WTC11 (cell line): ENCODE results near the gene UNKL. TPM values are rescaled to one million over a fixed set of nuclear protein-coding genes. Genes with fewer than 3 reads are reported as not detected.

ENCODE experiments used
- ATAC-seq: fragments of 200-7000 bp; cut with Tn5 transposase; 2 replicates; pipeline ENCODE4 v1.10.0; 2021; ENCODE audit warnings: mild to moderate bottlenecking, moderate library complexity
- CTCF ChIA-PET: fragments of 300-600 bp; sonication (Branson Sonifier 250); formaldehyde crosslinking; loops from one replicate; lab custom pipeline; 2021; ENCODE audit warnings: antibody characterized with exemption; lab: Charles Lee
- POLR2A ChIA-PET: fragments of 350-600 bp; sonication (Branson Sonifier 250); formaldehyde crosslinking; loops from one replicate; lab custom pipeline; 2021; ENCODE audit warnings: antibody characterized with exemption; lab: Charles Lee
- DNase-seq: peaks from one replicate; pipeline ENCODE4 v3.0.0; 2021; ENCODE audit warnings: low spot score
- H3K27ac Mint-ChIP-seq: 2 replicates; pipeline ENCODE4 v1.8.0; 2021; ENCODE audit warnings: mixed read lengths
- H3K27me3 Mint-ChIP-seq: 2 replicates; pipeline ENCODE4 v1.8.0; 2021; ENCODE audit warnings: low read depth, mild to moderate bottlenecking, moderate library complexity, mixed read lengths
- H3K36me3 Mint-ChIP-seq: 2 replicates; pipeline ENCODE4 v1.8.0; 2021; ENCODE audit warnings: mixed read lengths
- H3K4me1 Mint-ChIP-seq: 2 replicates; pipeline ENCODE4 v1.8.0; 2022; ENCODE audit warnings: mixed read lengths
- H3K4me3 Mint-ChIP-seq: 2 replicates; pipeline ENCODE4 v1.8.0; 2021; ENCODE audit warnings: mild to moderate bottlenecking, moderate library complexity, mixed read lengths
- H3K9me3 Mint-ChIP-seq: 2 replicates; pipeline ENCODE4 v1.8.0; 2021; ENCODE audit warnings: mixed read lengths
- ATF1 ChIP-seq: sonication (generic); formaldehyde crosslinking; IDR thresholded peaks from 2 replicates; pipeline ENCODE4 v1.8.1; 2023; ENCODE audit warnings: mild to moderate bottlenecking, moderate library complexity, missing genetic modification reagents
- CREM ChIP-seq: sonication (generic); formaldehyde crosslinking; IDR thresholded peaks from 2 replicates; pipeline ENCODE4 v1.8.1; 2022; ENCODE audit warnings: mild to moderate bottlenecking, missing genetic modification reagents, moderate library complexity
- CTCF ChIP-seq: fragments of 200-600 bp; IDR thresholded peaks from 2 replicates; pipeline ENCODE4 v1.8.0; 2022; ENCODE audit warnings: antibody characterized with exemption
- ERG ChIP-seq: fragments of 250-450 bp; sonication (Bioruptor Pico); IDR thresholded peaks from 2 replicates; pipeline ENCODE4 v1.8.0; 2021; ENCODE audit warnings: mild to moderate bottlenecking
- FOXJ3 ChIP-seq: sonication (generic); formaldehyde crosslinking; IDR thresholded peaks from 2 replicates; pipeline ENCODE4 v1.9.0; 2021; ENCODE audit warnings: missing genetic modification reagents, mild to moderate bottlenecking, borderline replicate concordance
- GTF2I ChIP-seq: fragments of 250-450 bp; sonication (Bioruptor Pico); conservative IDR thresholded peaks from 2 replicates; pipeline ENCODE4 v1.4.0; 2021; ENCODE audit warnings: mild to moderate bottlenecking
- NFYB ChIP-seq: sonication (generic); formaldehyde crosslinking; conservative IDR thresholded peaks from 2 replicates; pipeline ENCODE4 v1.8.0; 2022; ENCODE audit warnings: low read depth, missing genetic modification reagents
- STAT6 ChIP-seq: sonication (generic); formaldehyde crosslinking; conservative IDR thresholded peaks from 2 replicates; pipeline ENCODE4 v1.8.1; 2023; ENCODE audit warnings: mild to moderate bottlenecking, low read depth, missing genetic modification reagents, moderate library complexity
- TEAD1 ChIP-seq: sonication (generic); formaldehyde crosslinking; IDR thresholded peaks from 2 replicates; pipeline ENCODE4 v1.8.0; 2022; ENCODE audit warnings: mild to moderate bottlenecking, missing genetic modification reagents
- ZNF232 ChIP-seq: sonication (generic); formaldehyde crosslinking; IDR thresholded peaks from 2 replicates; pipeline ENCODE4 v1.8.0; 2022; ENCODE audit warnings: mild to moderate bottlenecking, missing genetic modification reagents
- ZNF263 ChIP-seq: sonication (generic); formaldehyde crosslinking; IDR thresholded peaks from 2 replicates; pipeline ENCODE4 v1.8.1; 2022; ENCODE audit warnings: low read depth, mild to moderate bottlenecking, moderate library complexity, missing genetic modification reagents
- ZNF317 ChIP-seq: sonication (generic); formaldehyde crosslinking; IDR thresholded peaks from 2 replicates; pipeline ENCODE4 v1.8.1; 2023; ENCODE audit warnings: low read depth, mild to moderate bottlenecking, moderate library complexity, missing genetic modification reagents, borderline replicate concordance
- ZNF396 ChIP-seq: fragments of 250-450 bp; sonication (Bioruptor Pico); IDR thresholded peaks from 2 replicates; pipeline ENCODE4 v1.8.0; 2021; ENCODE audit warnings: mild to moderate bottlenecking, moderate library complexity, borderline replicate concordance
- ZNF671 ChIP-seq: fragments of 250-450 bp; sonication (Bioruptor Pico); IDR thresholded peaks from 2 replicates; pipeline ENCODE4 v1.8.0; 2021; ENCODE audit warnings: mild to moderate bottlenecking
- total RNA-seq: library from RNA; stranded (reverse); gene quantifications from 3 replicates; pipeline ENCODE4 v1.2.3, GENCODE V29; 2021
- TF ChIP-seq, protein P1 (sequence below): sonication (generic); formaldehyde crosslinking; IDR thresholded peaks from 2 replicates; pipeline ENCODE4 v1.8.1; 2023; ENCODE audit warnings: mild to moderate bottlenecking, moderate library complexity, missing genetic modification reagents
- TF ChIP-seq, protein P2 (sequence below): sonication (generic); formaldehyde crosslinking; IDR thresholded peaks from 2 replicates; pipeline ENCODE4 v1.8.1; 2022; ENCODE audit warnings: low read depth, missing genetic modification reagents, borderline replicate concordance
- TF ChIP-seq, protein P3 (sequence below): sonication (generic); formaldehyde crosslinking; IDR thresholded peaks from 2 replicates; pipeline ENCODE4 v1.8.0; 2023; ENCODE audit warnings: missing genetic modification reagents, mild to moderate bottlenecking, borderline replicate concordance

Gene UNKL
- total RNA-seq, 1 experiment from 2014 or later = 53.3 TPM

- TF ChIP-seq, protein P1, sequence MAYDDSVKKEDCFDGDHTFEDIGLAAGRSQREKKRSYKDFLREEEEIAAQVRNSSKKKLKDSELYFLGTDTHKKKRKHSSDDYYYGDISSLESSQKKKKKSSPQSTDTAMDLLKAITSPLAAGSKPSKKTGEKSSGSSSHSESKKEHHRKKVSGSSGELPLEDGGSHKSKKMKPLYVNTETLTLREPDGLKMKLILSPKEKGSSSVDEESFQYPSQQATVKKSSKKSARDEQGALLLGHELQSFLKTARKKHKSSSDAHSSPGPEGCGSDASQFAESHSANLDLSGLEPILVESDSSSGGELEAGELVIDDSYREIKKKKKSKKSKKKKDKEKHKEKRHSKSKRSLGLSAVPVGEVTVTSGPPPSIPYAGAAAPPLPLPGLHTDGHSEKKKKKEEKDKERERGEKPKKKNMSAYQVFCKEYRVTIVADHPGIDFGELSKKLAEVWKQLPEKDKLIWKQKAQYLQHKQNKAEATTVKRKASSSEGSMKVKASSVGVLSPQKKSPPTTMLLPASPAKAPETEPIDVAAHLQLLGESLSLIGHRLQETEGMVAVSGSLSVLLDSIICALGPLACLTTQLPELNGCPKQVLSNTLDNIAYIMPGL (CRISPR knock-in tag) = no peak
- TF ChIP-seq ZNF396 (no peak), STAT6 (CRISPR knock-in tag) (no peak), FOXJ3 (CRISPR knock-in tag) (no peak), TEAD1 (CRISPR knock-in tag) (no peak), NFYB (CRISPR knock-in tag) (no peak), ZNF671 (CRISPR knock-in tag) (no peak), ZNF232 (no peak)
Measured at GRCh38 chr16:1377406-1378010, 37.0 kb downstream of the UNKL start (continued).

DNA sequence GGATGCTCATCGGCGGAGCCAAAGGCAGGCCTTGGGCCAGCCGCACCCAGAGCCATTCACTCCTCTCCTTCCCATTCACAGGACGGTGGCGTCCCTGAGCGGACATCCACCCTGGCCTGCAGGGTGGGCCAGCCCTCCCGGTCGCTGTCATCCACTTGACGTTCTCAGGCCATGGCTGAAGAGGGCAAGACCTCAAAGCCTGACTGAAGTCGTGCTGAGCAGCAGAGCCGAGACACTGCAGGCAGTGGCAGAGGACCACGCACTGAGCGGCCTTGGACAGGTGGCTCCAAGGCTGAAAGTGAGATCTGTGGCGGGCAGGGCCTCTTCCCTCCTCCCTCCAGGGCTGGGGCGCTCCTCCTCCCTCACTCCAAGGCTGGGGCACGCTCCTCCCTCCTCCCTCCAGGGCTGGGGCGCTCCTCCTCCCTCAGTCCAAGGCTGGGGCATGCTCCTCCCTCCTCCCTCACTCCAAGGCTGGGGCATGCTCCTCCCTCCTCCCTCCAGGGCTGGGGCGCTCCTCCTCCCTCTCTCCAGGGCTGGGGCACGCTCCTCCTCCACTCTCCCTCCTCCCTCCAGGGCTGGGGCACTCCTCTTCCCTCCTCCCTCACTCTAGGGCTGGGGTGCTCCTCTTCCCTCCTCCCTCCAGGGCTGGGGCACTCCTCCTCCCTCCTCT is 38.6 kb downstream of the UNKL start:
- Mint-ChIP-seq H3K27me3 (no peaks in the 10 kb centered on the region), H3K27ac (no peak overlapping the region), H3K4me3 (no peak overlapping the region), H3K36me3 (peaks cover 2% of the 10 kb centered on the region; the same call in 1 of the 2 replicates), H3K4me1 (peaks cover 18% of the 10 kb centered on the region), H3K9me3 (no peaks in the 10 kb centered on the region)
- CTCF ChIA-PET = interaction anchor here (1.3 kb wide), 1 partner anchor 13 kb away, joined by 3 read pairs; no protein-coding TSS in a partner anchor
- no peak for ATAC-seq
- POLR2A ChIA-PET = no interaction called here
- DNase-seq = no peak
- TF ChIP-seq ZNF263 (CRISPR knock-in tag) = peak; percentile 96
- TF ChIP-seq, protein P2, sequence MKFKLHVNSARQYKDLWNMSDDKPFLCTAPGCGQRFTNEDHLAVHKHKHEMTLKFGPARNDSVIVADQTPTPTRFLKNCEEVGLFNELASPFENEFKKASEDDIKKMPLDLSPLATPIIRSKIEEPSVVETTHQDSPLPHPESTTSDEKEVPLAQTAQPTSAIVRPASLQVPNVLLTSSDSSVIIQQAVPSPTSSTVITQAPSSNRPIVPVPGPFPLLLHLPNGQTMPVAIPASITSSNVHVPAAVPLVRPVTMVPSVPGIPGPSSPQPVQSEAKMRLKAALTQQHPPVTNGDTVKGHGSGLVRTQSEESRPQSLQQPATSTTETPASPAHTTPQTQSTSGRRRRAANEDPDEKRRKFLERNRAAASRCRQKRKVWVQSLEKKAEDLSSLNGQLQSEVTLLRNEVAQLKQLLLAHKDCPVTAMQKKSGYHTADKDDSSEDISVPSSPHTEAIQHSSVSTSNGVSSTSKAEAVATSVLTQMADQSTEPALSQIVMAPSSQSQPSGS (CRISPR knock-in tag) = no peak
- TF ChIP-seq ZNF317 (CRISPR knock-in tag) = no peak

GRCh38 chr16:1375298-1375640 is 39.2 kb downstream of the UNKL start:
- ATAC-seq (no peak), DNase-seq (no peak)
- Mint-ChIP-seq H3K27ac (no peak overlapping the region), H3K27me3 (no peaks in the 10 kb centered on the region), H3K9me3 (no peaks in the 10 kb centered on the region), H3K4me1 (peaks cover 18% of the 10 kb centered on the region), H3K4me3 (no peak overlapping the region), H3K36me3 (peaks cover 2% of the 10 kb centered on the region; the same call in 1 of the 2 replicates)
- ChIA-PET CTCF (interaction anchor here (1.3 kb wide), 1 partner anchor 12 kb away, joined by 3 read pairs; no protein-coding TSS in a partner anchor), POLR2A (no interaction called here)
- TF ChIP-seq ATF1 (CRISPR knock-in tag) (no peak), GTF2I (CRISPR knock-in tag) (no peak), ERG (CRISPR knock-in tag) (no peak), CTCF (no peak), CREM (CRISPR knock-in tag) (no peak)
- TF ChIP-seq, protein P3, sequence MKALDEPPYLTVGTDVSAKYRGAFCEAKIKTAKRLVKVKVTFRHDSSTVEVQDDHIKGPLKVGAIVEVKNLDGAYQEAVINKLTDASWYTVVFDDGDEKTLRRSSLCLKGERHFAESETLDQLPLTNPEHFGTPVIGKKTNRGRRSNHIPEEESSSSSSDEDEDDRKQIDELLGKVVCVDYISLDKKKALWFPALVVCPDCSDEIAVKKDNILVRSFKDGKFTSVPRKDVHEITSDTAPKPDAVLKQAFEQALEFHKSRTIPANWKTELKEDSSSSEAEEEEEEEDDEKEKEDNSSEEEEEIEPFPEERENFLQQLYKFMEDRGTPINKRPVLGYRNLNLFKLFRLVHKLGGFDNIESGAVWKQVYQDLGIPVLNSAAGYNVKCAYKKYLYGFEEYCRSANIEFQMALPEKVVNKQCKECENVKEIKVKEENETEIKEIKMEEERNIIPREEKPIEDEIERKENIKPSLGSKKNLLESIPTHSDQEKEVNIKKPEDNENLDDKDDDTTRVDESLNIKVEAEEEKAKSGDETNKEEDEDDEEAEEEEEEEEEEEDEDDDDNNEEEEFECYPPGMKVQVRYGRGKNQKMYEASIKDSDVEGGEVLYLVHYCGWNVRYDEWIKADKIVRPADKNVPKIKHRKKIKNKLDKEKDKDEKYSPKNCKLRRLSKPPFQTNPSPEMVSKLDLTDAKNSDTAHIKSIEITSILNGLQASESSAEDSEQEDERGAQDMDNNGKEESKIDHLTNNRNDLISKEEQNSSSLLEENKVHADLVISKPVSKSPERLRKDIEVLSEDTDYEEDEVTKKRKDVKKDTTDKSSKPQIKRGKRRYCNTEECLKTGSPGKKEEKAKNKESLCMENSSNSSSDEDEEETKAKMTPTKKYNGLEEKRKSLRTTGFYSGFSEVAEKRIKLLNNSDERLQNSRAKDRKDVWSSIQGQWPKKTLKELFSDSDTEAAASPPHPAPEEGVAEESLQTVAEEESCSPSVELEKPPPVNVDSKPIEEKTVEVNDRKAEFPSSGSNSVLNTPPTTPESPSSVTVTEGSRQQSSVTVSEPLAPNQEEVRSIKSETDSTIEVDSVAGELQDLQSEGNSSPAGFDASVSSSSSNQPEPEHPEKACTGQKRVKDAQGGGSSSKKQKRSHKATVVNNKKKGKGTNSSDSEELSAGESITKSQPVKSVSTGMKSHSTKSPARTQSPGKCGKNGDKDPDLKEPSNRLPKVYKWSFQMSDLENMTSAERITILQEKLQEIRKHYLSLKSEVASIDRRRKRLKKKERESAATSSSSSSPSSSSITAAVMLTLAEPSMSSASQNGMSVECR = no peak
